A172 (cell line): ENCODE results near the gene IPCEF1. TPM values are rescaled to one million over a fixed set of nuclear protein-coding genes. Genes with fewer than 3 reads are reported as not detected.

Source experiments
- DNase-seq: peaks from one replicate; pipeline ENCODE4 v3.0.0-alpha.2; 2015; ENCODE audit warnings: low spot score
- total RNA-seq: library from RNA; depleted of rRNA; stranded (reverse); fragments of >200 nt; shearing (Covaris generic); gene quantifications from 2 replicates; pipeline ENCODE4 v1.2.3, GENCODE V29; 2014

IPCEF1 gene
- total RNA-seq, 1 experiment from 2014 or later = 0.47 TPM

DNA sequence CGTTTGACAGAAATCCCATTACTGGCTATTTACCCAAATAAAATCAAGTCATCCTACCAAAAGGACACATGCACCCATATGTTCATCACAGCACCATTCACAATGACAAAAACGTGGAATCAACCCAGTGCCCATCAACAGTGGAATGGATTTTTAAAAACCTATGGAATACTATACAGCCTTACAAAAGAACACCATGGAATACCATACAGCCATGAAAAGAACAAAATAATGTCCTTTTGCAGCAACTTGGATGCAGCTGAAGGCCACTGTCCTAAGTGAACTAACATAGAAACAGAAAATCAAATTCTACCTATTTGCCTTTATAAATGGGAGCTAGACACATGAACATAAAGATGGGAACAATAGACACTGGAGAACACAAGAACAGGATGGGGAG, 17.4 kb upstream of the IPCEF1 start:
- no peak for DNase-seq

DNA sequence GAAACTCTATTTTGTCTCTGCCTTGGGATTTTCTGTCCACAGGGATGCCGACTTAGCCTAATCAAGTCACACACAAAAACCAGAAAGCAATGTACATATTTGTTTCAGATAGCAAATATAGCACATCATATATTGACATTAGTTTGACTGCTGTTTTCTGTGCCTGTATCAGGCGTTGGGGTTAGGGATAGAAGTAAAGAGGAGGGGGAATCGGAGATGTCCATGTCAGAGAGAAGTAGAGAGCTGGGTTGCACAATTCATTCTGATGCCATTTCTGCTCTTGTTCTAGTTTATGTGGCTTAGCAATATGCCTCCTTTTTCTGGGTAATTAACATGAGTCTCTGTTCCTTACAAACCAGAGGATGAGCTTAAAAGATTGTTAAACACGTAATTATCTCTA, 14.7 kb upstream of the IPCEF1 start:
- DNase-seq = no peak

DNA sequence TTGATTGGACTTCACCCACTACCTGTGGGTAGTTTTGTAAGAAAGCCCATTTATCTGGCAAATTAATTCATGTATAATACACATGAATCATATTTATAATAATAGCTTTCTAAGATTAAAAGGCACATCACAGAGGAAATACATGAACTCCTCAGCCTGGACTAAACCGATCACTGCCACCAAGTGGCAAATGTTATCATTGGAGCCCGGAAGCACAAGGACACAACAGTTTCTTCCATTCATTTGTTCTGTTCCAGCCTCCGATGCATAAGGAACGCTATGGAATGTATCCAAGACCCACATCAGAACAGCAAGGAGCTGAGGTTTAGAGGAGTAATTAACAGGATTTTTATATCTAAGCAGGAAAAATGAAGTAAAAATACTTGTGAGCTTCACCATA, 13.9 kb upstream of the IPCEF1 start:
- peak; percentile 30 for DNase-seq

DNA sequence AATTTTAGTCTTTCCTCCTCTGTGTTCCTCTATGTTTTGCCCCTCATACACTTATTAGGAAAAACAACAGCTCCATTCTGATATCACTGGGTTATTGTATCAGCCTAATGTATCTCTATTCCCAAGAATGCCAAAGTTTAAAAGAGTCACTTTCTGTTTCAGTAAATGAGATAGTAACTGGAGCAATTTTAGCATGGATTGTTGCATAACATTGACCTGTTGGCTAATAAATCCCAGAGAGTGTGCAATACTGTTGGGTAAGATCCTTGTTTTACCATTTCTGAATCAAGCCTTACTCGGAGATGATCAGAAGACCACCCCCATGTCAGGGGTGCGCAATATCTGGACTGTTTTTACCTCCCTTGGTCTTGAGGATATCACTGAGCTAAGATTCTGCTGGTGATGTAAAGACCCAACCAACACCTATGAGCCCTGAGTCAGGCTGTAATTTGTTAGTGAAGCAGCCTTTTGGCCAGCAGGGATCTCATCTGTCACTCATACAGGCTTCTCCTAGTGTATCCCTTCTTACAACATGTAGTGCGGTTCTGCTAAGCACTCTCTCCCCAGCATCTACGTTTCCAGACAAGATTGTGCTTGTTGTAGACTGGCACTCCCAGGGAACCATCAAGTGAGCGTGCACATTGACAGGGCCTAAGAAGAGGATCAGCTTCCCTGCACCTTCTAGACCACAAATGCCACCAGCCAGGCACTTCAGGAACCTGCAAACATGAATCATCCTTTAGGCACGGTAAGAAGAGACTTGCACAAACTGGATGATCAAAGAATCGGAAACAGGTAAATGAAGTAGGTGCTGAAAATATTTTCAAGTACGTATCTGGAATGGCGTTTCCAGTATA, 11.5 kb upstream of the IPCEF1 start:
- no peak for DNase-seq

DNA sequence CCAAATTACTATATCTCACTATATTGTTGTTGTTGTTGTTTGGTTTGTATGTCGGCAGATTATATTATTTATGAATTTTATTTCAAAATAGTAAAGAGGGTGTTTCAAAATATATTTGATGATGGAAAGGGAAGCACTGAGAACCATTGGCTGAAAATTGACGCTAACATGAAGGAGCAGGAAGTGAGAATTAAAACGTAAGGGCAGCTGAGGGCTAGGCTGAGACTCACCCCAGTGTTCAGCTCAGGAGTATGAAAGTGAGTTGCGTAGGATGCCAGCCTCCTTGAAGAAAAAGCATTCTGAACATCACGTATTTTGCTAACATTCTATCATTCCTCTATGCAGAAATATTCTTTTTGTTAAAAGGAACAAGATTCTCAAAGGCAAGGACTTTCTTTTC, 10.7 kb upstream of the IPCEF1 start:
- DNase-seq = no peak

DNA sequence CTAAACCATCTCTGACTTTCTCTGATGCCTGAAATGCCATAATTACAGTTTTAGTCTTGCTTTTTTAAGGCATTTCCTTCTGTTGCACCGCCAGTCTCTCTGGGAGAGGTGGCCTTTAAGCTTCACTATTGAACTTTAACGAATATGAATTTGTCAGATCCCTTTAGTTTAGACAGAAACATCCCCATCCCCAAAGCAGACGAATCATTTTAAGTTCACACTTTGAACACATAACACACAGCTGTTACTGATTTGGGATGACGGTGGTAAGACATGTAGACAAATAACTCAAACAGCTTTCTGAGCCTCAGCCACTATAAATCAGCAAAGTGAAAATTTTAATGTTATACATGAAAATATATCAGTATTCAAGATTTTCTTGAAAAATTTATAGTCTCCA, 7.2 kb upstream of the IPCEF1 start:
- no peak for DNase-seq

DNA sequence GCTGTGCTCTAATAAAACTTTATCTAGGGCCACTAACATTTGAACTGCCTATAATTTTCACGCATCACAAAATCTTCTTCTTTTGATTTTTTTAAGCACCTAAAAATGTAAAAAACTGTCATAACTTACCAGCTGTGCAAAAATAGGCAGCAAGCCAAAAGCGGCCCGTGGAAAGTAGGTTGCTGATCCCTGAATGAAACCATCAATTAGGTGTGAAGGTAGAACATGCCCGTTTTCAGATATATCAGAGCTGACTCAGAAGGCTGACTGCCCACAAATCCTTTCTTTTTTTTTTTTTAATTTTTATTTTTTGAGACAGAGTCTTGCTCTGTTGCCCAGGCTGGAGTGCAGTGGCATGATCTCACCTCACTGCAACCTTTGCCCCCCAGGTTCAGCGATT, 4.9 kb upstream of the IPCEF1 start:
- DNase-seq = no peak

DNA sequence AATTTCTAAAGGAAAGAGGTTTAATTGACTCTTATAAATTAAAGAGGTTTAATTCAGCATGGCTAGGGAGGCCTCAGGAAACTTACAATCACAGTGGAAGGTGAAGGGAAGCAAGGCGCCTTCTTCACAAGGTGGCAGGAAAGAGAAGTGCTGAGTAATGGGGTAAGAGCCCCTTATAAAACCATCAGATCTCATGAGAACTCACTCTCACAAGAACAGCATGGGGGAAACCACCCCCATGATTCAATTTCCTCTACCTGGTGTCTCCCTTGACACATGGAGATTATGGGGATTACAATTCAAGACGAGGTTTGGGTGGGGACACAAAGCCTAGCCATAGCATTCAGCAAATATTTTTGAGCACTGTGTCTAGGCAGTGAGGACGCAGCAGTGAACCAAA, 3.9 kb upstream of the IPCEF1 start:
- no peak for DNase-seq

DNA sequence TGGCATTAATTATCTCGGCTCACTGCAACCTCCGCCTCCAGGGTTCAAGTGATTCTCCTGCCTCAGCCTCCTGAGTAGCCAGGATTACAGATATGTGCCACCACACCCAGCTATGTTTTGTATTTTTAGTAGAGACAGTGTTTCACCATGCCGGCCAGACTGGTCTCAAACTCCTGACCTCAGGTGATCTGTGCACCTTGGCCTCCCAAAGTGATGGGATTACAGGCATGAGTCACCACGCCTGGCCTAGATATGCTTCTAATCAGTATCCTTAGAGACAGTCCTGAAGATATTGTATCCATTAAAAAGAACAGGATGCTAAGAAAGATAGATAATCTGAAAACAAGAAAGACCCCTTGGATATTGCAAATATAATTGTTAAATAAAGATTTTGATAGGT, 3.1 kb upstream of the IPCEF1 start:
- DNase-seq = no peak

DNA sequence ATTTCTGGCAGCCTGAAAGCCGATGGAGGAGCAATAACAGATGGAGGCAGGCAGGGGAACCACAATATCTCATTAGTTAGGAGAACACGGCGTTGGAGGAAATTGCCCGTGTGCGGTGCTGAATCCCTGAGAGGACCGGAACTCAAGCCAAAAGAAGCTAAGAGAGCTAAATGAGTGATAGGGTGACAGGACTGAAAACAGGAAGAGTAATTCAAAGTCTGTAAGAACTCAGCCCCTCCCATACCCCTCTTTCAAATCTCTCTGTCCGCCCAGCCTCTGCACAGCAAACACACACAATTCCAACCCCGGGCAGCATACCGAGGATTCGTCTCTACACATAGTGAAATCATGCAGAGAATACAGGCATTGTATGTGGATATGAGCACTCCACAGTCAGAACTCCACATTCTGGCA, 2.6 kb upstream of the IPCEF1 start:
- no peak for DNase-seq

DNA sequence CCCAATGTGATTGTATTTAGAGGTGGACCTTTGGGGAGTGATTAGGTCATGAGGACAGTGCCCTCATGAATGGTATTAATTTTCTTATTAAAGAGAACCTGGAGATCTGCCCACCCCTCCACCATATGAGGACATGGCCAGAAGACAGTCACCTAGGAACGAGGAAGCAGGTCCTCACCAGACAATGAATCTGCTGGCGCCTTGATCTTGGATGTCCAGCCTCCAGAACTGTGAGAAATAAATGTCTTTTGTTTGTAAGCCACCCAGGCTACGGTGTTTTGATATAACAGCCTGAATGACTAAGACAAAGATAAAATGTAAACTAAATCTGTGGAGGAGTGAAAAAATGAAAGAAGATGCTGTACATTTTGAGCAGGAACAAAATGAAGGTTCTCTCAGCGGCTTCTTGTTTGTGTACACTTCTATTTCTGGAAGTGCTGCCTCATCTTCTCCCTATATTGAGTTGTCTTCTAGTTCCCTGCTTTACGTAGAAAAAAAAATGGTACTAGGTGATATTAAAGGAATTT, 1.5 kb upstream of the IPCEF1 start:
- DNase-seq = no peak

DNA sequence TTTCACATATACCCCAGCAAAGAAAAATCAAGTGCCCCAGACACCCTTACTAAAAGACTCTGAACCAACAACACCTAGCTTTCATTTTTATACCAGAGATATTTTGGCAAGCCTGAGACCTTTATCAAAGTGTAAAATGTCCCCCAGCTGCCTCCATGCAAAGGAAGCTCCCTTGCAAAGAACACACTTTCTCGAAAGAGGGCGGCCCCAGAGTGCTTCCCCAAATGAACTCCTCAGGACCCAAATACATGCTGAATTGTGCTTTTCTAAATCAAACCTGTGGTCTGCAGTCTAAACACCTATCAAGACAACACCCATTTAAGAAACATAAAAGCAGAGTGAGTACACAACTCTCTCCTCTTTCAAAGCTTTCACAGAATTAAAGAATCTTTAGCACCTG, 490 bp downstream of the IPCEF1 start:
- no peak for DNase-seq

DNA sequence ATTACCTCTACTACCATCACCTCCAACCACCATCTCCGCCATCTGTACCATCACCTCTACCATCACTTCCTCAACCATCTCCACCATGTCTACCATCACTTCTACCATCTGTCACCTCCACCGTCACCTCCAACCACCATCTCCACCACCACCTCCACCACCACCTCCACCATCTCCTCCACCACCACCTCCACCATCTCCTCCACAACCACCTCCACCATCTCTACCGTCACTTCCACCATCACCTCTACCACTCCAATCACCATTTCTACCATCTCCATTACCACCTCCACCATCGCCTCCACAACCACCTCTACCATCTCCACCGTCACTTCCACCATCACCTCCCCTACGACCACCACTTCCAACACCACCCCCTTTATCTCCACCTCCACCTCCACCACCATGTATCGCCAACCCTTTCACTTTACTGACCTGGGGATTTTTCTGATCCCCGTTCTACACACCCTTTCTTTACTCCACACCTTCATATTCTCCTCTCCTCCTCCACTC, 2.3 kb downstream of the IPCEF1 start:
- DNase-seq = no peak

DNA sequence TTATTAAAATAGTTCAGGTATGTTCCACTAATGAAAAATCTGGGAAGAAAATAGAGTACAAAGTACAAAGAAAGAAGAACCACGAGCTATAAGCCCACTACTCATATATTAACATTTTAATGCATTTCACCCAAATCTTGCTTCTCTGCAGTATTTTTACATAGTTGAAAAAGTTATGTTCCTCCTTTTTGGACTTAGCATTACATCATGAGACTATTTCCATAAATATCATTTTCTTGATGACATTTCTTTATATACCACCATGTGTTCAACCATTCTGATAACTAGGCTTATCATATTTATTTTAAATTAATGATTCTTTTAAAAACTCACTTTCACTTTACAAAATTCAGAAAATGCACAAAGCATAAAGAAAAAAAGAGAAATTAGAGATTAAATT, 3.0 kb downstream of the IPCEF1 start:
- DNase-seq = no peak

DNA sequence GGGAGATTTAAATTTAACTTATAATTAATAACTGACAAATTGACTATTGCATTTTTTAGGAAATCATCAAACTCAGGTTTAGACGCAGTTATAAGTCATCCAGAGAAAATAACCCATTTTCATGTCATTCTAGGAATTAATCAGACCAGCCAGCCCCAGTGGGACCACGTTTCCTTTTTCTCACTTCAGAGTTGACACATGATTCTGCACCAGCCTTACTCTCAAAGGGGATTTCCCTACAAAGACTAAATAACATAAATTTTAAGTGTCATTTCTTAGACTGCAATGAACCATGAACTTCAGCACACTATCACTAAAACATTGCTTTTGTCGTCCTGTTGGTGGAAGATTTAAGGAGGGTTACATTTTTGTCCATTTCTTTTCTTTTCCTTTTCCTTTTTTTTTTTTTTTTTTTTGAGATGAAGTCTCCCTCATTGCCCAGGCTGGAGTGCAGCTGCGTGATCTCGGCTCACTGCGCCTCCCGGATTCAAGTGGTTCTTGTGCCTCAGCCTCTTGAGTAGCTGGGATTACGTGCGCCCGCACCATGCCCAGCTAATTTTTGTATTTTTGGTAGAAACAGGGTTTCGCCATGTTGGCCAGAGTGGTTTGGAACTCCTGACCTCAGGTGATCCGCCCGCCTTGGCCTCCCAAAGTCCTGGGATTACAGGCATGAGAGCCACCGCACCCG, 3.6 kb downstream of the IPCEF1 start:
- no peak for DNase-seq

DNA sequence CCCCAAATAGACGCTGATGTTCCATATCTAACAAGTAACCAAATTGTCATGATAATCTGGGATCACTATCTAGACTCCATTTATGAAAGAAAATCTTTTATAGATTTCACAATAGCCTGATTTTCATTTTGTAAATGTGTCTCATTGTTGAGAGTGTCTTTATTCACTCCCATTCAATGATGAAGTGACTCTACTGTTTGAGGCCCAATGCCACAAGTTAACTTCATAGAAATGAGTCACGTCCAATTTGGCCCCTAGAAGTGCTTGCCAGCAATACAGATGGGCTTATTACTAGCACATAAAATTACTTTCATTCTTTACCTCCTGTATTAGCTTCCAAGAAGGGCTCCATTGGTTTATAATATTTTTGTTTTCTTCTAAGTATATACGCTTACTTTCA, 6.3 kb downstream of the IPCEF1 start:
- no peak for DNase-seq

DNA sequence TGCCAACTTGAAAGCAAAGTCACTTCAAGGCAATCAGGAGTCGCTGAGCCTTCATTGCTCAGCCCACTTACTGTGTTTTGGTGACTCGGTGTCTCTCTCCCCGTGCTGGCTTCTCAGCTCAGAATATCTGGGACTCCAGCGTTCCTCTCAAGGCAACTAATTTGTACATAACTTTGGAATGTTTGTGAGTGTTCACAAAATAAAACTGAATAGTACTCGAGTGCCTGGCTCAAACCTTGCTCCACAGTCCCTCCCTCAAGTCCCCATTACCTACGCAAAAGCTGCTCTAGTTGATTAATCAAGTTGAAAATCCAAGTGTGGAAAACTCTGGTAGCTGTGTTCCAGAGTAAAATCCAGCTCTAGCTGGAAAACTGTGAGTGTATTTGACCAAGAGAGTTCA, 8.6 kb downstream of the IPCEF1 start:
- no peak for DNase-seq

DNA sequence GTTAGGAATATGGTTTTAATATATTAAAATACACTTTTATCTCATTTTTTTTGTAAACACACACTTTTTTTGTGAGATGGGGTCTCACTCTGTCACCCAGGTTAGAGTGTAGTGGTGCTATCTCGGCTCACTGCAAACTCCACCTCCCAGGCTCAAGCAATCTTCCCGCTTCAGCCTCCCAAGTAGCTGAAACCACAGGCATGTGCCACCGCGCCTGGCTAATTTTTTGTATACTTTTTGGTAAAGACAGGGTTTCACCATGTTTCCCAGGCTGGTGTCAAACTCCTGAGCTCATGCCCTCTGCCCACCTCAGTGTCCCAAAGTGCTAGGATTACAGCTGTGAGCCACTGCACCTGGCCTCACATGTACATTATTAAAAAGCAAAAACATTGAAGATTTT, 10.8 kb downstream of the IPCEF1 start:
- no peak for DNase-seq

DNA sequence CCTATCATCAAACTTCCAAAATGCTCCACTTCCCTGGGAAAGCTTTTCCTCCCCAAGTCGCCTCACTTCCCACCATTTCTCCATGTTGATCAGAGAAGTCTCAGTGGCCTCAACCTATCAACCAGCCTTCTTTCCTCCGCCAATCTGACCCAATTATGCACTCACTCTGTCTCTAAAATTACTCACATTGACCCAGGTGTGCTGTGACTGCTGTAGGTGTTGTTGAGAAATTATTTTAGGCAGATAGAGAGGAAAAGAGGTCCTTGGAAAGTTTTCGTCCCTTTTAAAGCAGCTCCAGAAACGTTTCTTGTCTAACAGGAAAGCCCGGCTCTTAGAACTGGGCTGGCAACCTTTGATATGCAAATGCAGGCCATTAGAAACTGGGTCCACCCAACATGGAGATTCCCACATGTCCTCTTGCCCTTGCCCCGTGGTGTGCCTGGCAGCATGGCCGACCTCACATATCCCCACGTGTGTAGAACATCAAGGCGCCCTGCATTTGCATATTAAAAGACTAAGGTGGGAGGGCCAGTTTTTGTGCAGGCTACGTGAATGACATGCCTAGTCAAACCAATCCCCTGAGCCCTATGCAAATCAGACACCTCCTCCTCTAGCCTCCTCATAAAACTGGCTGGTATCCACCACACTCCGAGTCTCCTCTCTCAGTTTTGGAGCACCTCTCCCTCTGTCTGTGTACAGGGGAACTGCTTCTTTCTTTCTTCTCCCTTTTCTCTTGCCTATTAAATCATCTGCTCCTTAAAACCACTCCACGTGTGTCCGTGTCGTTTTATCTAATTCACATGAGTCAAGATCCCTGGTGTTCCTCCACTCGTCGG, 12.9 kb downstream of the IPCEF1 start:
- DNase-seq = peak; percentile 42

DNA sequence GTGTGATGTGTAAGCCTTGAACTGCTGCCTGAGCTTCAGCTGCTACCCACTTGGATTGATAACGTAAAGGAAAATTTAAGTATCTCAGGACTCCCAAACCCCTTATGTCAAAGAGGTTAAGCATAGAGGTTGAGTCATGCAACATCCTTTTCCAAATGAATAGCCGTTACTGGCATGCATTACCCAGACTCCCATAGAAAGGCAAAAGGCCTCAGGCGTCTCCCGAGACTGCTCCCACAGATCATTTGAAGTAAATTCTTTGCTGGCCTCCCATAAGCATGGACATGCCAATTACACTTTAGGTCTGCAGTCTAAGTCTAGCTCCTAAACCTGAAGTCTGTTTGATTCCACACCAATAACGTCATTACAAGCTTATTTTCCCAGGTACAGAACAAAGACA, 14.7 kb downstream of the IPCEF1 start:
- no peak for DNase-seq

DNA sequence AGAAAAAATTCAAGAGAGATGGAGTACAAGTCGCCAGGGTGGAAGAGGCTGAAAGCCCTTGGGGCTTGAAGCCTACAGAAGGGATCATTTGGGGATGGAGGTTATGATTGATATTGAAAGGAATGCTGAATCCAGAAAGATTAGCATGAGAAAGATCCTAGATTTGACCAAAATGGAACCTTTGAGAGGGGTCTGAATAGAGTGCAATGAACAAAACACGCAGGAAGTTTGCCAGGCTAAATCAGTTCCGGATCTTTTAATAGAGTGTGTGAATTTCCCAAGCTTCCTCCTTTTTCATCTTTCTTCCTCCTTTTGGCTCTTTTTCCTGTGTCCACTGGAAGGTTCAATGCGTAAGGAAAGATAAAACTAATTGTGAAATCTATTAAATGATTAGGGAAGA, 15.3 kb downstream of the IPCEF1 start:
- no peak for DNase-seq

DNA sequence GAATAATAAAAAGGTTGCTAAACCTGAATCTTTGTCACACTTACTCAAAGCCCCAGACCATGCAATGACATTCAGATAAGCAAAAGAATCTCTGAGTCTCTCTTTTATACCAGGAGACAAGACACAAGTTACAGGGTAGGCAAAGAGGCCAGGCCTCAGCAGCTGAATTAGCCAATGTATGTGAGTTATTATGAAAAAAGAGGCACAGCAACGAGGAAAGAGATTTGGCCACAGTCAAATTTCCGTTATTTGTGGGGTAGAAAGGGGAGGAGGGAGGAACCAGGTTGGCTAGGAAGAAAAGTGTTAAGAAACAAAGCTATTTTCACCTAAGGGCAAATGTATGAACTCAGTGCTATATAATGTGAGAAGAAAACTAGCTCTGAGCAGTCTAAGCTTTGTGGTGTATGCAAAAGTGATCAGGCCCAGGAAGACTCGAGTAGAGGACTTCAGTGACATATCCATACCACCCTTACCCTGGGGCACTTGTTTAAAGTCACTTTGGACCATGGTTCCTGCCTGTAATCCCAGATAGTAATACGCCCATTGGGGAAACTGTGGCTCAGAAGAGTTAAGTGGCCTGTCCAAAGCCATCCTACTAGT, 19.1 kb downstream of the IPCEF1 start:
- DNase-seq = no peak
